K562 (cell line): Measurements from ENCODE around the gene PRR7. TPM values are rescaled to one million over a fixed set of nuclear protein-coding genes. Genes with fewer than 3 reads are reported as not detected.
A peak's percentile ranks its signal among the peaks of the same experiment; 100 is the strongest.

Experiments used
- AFF4 ChIP-seq: sonication (generic); formaldehyde crosslinking; IDR thresholded peaks from 2 replicates; pipeline ENCODE4 v1.8.0; 2023; ENCODE audit warnings: mild to moderate bottlenecking, missing genetic modification reagents
- BCLAF1 ChIP-seq, 2 experiments: fragments of 450-650 bp in 1 of 2; IDR thresholded peaks; 2 replicates each; pipeline ENCODE4 v1.6.1; 2011 to 2017; ENCODE audit warnings: low read depth in 2 of 2, antibody characterized with exemption in 1 of 2, borderline replicate concordance in 1 of 2, low read length in 1 of 2, mild to moderate bottlenecking in 1 of 2, mixed read lengths in 1 of 2; ENCODE audit not compliant: control insufficient read depth in 1 of 2
- CBFA2T3 ChIP-seq: fragments of 450-650 bp; IDR thresholded peaks from 2 replicates; pipeline ENCODE4 v1.6.1; 2017
- CCNT2 ChIP-seq: IDR thresholded peaks from 2 replicates; pipeline ENCODE4 v1.6.1; 2011; ENCODE audit warnings: borderline replicate concordance, low read depth, mild to moderate bottlenecking, moderate library complexity, mixed read lengths, low read length; ENCODE audit not compliant: insufficient read length; ENCODE audit errors: extremely low read depth
- DIDO1 ChIP-seq: fragments of 450-650 bp; IDR thresholded peaks from 2 replicates; pipeline ENCODE4 v1.6.1; 2016; ENCODE audit warnings: low read depth, missing biosample characterization, missing genetic modification characterization
- ETS1 ChIP-seq: conservative IDR thresholded peaks from 2 replicates; pipeline ENCODE4 v1.6.1; 2011; ENCODE audit warnings: low read depth, mild to moderate bottlenecking, low read length; ENCODE audit not compliant: control insufficient read depth
- FOSL1 ChIP-seq: fragments of 200-800 bp; sonication (Bioruptor generic); conservative IDR thresholded peaks from 2 replicates; pipeline ENCODE4 v1.6.1; 2016; ENCODE audit warnings: missing genetic modification characterization, missing compliant biosample characterization
- FOXJ3 ChIP-seq: sonication (generic); formaldehyde crosslinking; IDR thresholded peaks from 2 replicates; pipeline ENCODE4 v1.4.0; 2020; ENCODE audit warnings: mild to moderate bottlenecking, missing genetic modification reagents
- GATAD2A ChIP-seq: fragments of 450-650 bp; IDR thresholded peaks from 2 replicates; pipeline ENCODE4 v1.6.1; 2017
- HMG20A ChIP-seq: fragments of 450-650 bp; formaldehyde crosslinking; conservative IDR thresholded peaks from 2 replicates; pipeline ENCODE4 v1.4.0; 2020; ENCODE audit warnings: mild to moderate bottlenecking, mixed read lengths
- HOXB6 ChIP-seq: fragments of 250-450 bp; sonication (Bioruptor Pico); IDR thresholded peaks from 2 replicates; pipeline ENCODE4 v1.5.1; 2022; ENCODE audit warnings: mild to moderate bottlenecking, borderline replicate concordance
- MECOM ChIP-seq: fragments of 250-450 bp; sonication (Bioruptor Pico); IDR thresholded peaks from 2 replicates; pipeline ENCODE4 v1.8.0; 2022; ENCODE audit warnings: inconsistent platforms
- NONO ChIP-seq, 2 experiments: fragments of 200-400 bp in 1 of 2; fragments of 450-650 bp in 1 of 2; formaldehyde crosslinking in 1 of 2; IDR thresholded peaks; 2 replicates each; pipeline ENCODE4 v1.6.1; 2017; ENCODE audit warnings: low read depth in 2 of 2, mild to moderate bottlenecking in 2 of 2, moderate library complexity in 2 of 2, low read length in 1 of 2
- NRF1 ChIP-seq, 2 experiments: fragments of 450-650 bp; IDR thresholded peaks in 1 of 2; conservative IDR thresholded peaks in 1 of 2; 2 replicates each; pipeline ENCODE4 v1.6.1; 2014; ENCODE audit warnings: mild to moderate bottlenecking in 2 of 2
- SOX6 ChIP-seq: fragments of 450-650 bp; IDR thresholded peaks from 2 replicates; pipeline ENCODE4 v1.6.1; 2014; ENCODE audit warnings: mild to moderate bottlenecking
- VEZF1 ChIP-seq: fragments of 200-800 bp; sonication (Bioruptor generic); IDR thresholded peaks from 2 replicates; pipeline ENCODE4 v1.6.1; 2017; ENCODE audit warnings: missing genetic modification characterization, missing compliant biosample characterization
- ZNF57 ChIP-seq: fragments of 450-650 bp; formaldehyde crosslinking; IDR thresholded peaks from 2 replicates; pipeline ENCODE4 v1.4.0; 2020; ENCODE audit warnings: mild to moderate bottlenecking, moderate library complexity
- ZNF583 ChIP-seq: fragments of 250-450 bp; sonication (Bioruptor Pico); IDR thresholded peaks from 2 replicates; pipeline ENCODE4 v1.4.0; 2020
- polyA plus RNA-seq, 8 experiments: library from polyadenylated mRNA; depleted of rRNA in 4 of 8; stranded (reverse) in 5 of 8; unstranded in 3 of 8; fragments of >200 nt; fragmentation: Nextera tagmentation in 2 of 8; fragmentation: Illumina TruSeq in 1 of 8; extraction: Ambion mirVana in 2 of 8; extraction: Trizol in 1 of 8; gene quantifications; 2 replicates each; pipeline versions ENCODE4 v1.2.1 to v1.2.3, GENCODE V29; 2011 to 2014; ENCODE audit warnings: inconsistent platforms in 1 of 8, missing spikeins in 1 of 8
- total RNA-seq, 7 experiments: library from RNA; depleted of rRNA in 6 of 7; stranded (reverse); fragments of >200 nt in 6 of 7; fragmentation: Illumina TruSeq in 2 of 7; extraction: Trizol in 2 of 7; gene quantifications; 2 replicates each; pipeline versions ENCODE4 v1.2.1 to v1.2.3, GENCODE V29; 2011 to 2021; ENCODE audit warnings: low replicate concordance in 1 of 7

PRR7 gene
- total and polyA plus RNA-seq, 9 of the 15 experiments (the other 6 are each of a cell fraction or from before 2014, with no cell fraction given), result 0.80 to 11.3 (median 10.4) TPM; not detected in 4

DNA sequence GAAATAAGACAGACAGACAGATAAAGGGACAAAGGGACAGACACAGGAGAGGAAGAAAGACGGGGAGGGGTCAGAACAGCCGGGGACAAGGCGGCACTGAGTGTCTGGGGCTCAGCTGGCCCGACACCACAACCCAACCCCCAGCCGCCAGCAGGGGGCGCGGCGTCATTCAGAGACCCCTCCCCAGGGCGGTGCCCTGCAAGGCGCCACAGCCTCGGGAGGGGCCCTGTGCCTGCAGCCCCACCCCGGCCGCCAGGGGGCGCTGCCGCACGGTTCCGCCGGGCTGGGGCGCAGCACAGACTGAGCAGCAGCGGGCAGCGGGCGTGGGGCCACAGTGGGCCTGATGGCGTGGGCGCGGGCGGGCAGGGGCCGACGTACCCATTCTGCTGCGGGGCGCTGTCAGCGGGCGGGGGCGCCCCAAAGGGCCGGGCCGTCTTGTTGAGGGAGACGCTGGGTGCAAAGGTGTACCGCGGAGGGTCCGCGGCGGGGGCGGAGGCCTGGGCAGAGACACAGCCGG lies 44.9 kb downstream of the PRR7 start (continued):
- TF ChIP-seq BCLAF1 (IDR thresholded peaks at IDR 0.05; ENCODE audit: borderline replicate concordance in 1 of 2, control insufficient read depth in 1 of 2, low read depth in 2 of 2, low read length in 1 of 2) (peak in 1 of 2 experiments; percentile 72; a peak in 1 of 4 replicates), FOXJ3 (CRISPR knock-in tag) (no peak), HOXB6 (no peak), CBFA2T3 (0 out of 2 replicates have a peak, but pooled peaks have one; percentile 14), NRF1 (conservative IDR thresholded peaks at IDR 0.05 in 1 of 2, IDR thresholded peaks at IDR 0.05 in 1 of 2) (peak; percentile 36 to 53; a peak in 2 of 4 replicates), SOX6 (peak; percentile 62), NONO (IDR thresholded peaks at IDR 0.05; ENCODE audit: low read depth in 2 of 2, low read length in 1 of 2) (peak in 1 of 2 experiments; percentile 84; a peak in 2 of 4 replicates), AFF4 (peak; percentile 59; the same call in 1 of the 2 replicates), CCNT2 (peak; percentile 88), ETS1 (peak; percentile 79), GATAD2A (peak; percentile 26; the same call in 1 of the 2 replicates), MECOM (CRISPR knock-in tag) (no peak), FOSL1 (tag) (no peak), VEZF1 (CRISPR knock-in tag) (peak; percentile 92), HMG20A (no peak), DIDO1 (tag) (no peak), ZNF583 (CRISPR knock-in tag) (peak; percentile 63; the same call in 1 of the 2 replicates), ZNF57 (CRISPR knock-in tag) (no peak)
